Measurements from ENCODE around the gene NME9.

Gene NME9

DNA sequence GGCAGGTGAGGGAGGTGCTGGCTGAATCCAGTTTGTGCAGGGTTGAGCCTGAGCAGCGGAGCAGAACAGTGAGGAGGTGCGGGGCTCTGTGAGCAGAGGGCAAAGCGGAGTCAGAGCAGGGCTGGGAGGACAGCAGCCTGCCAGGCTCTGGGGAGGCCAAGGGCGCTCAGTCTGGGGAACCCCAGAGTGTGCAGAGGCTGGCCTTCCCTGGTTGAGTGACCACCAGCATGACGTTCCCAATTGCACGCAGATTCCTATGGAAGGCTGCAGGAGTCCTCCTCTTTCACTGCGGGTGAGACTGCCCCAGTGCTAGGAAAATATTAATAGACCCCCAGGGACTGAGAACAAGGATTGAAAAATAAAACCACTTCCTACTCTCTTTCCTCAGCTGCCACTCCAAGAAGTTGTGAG is 31.9 kb upstream of the NME9 start:
- no peak for DNase-seq

GRCh38 chr3:138360869-138361525 is 31.3 kb upstream of the NME9 start:
- no peak for DNase-seq

DNA sequence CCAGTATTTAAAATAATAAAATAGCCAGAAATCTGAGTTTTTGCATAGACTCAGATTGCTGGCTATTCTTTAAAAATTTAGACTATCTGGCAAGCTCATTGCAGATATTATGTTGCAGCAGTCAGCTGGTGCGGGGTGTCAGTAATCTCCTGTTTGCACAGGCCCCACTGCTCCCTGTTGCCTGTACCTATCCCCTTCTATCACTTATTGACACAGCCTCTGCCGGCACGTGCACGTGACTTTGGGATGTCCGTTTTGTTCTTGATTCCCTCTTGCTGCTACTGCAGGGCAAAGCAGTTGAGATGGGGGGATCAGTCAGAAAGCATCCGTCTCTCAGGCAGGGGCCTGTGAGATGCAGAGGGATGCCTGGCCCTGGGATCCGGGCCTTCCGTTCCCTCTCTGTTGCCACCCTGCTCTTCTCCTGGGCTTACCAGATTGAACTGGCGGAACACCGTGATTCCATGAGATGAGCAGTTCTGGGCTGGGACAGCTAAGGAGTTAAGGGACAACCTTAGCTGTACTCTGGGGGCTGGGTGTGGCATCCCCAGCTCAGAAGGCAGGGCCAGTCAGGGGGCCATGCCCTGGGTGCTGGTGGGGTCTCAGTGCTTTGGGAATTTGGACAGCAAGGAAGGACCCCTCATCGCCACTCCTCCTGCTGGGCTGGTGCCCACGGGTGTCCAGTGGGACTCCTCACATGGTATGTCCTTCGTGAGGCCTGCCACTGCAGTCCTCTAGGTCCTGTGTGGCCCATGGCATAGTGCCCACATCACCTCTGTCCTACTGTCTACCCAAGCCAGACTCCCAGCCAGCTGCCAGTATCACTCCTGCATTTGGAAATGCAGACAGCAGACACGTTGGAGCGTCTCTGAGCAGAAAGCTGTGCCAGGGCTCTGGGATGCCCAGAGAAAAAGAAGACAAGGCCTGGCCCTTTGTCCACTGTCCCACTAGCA is 30.5 kb upstream of the NME9 start:
- DNase-seq: no peak

DNA sequence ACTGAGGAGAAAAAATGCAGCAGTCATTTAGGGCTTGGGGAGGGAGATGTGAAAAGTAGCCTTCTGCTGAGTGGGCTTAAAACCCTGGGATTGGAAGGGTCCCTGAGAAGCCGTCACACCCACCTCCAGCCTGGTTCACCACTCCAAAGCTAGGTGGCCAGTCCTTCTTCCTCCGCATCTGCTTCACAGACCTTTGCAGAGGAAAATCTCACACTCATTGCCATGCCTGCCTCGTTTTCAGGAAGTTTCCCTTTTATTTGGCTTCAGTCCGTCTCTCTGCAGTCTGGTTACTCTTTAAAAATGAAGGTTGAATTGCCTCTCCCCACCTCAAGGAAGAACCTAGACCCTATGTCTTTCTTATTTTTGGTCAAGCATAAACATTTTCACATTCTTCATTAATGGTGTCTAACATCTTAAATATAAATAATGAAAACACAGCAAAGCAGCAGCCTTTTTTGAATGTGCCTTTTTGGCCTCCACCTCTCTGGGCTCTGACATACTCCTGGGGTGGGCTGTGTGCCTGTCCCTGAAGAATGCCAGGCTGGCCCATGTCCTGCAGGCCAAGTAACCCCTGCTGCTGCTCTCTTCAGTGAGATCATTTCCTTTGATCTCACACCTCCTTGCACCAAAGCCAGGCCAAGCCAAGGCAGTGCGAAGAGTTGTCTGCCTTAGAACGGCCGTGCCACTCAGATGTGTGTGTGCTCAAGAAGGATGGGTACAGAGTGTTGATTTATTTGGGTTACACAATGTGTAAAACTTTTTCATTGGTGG is 29.7 kb upstream of the NME9 start:
- no peak for DNase-seq

DNA sequence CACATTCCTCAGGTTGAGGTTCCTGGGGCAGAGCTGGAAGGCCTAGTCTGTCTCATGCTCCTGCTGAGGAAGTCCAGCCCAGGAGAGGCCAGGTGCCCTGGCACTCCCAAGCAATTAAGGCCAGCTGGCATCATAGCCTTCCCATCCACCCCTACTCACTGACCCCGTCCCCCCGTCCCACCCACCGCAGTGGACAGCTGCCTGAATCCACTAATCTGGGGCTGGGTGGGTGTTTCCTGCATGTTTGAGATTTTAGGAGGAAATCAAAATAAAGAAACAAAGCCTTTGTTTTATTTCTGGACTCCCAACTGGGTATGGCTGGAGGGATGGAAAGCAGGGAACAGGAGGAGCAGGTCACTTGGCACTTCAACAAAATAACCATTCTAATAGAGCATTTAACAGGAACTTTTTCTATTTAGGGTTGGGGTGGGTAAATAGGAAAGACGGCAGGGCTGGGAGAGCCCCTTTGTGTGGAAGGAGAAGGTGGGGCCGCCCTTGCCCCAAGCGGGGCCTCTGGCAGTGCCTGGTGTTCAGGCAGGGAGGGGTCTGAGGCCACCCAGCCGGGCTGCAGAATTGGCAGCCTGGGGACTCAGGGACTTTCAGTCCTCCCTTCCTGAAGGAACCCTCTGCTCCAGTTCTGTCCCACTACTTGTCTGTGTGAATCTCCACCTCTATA is 27.2 kb upstream of the NME9 start:
- DNase-seq: peak; percentile 66

DNA sequence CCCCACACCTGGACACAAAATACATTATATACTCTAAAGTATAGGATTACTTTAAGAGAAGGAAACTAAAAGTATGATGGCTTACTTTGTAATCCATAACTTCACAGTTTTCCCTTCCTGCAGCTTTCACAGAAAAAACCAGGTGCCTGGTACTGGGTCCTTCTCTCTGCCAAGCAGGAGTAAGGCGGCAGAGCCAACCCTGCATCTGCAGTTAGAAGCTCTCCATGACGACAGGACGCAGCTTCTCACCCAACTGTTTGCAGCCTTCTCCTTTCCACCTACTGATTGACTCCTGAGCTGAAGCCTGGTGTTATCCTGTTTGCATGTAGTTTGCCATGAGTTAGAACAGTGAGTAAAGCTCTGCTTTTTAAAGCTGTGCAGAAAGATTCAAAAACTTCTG is 25.4 kb upstream of the NME9 start:
- DNase-seq: no peak

DNA sequence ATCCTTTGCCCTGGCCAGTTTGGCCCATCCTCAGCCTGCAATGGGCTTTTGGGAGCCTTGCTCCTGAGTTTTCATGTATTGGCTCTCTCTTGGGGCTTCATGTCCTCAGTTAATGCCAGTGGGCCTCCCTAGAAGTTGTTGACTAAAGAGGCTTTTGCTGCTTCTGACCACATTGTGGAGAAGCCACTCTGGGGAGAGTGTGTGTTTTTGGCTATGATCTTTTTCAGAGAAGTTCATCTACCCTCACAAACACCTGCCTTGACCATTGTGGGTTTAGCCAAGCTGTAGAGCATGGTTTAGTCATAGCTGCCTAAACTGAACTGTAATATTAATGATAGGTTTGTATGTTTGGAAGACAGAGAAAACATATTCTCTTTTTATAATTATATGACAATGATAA is 24.7 kb upstream of the NME9 start:
- DNase-seq: no peak

DNA sequence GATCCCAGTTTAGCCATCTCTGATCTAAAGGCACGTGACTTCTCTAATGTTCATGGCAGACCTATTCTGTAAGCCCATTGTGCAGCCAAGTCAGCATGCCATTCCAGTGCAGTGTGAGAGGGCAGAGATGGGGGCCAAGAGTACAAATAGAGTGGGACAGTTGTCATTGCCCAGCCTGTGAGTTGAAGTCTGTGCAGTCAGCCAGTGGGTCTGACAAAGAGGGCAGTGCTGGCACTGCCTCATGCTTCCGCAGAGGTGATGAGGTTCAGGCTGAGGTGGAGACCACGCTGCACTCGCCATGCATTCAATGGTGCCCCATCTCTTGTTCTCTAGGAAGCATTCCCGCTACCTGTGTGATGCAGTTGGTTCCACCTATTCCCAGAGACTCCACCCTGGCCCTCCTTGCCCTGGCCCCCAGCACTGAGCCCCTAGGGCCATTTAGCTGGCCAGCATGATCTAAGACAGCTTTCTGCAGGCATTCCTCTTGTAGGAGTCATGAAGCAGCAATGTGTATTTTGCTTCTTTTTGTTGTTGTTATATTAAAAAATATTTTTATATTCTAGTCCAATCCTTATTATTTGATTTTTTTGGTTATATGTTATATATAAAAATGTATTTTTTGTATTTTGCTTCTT is 22.4 kb upstream of the NME9 start:
- DNase-seq: no peak

GRCh38 chr3:138351151-138351550 is 21.5 kb upstream of the NME9 start:
- DNase-seq: no peak

DNA sequence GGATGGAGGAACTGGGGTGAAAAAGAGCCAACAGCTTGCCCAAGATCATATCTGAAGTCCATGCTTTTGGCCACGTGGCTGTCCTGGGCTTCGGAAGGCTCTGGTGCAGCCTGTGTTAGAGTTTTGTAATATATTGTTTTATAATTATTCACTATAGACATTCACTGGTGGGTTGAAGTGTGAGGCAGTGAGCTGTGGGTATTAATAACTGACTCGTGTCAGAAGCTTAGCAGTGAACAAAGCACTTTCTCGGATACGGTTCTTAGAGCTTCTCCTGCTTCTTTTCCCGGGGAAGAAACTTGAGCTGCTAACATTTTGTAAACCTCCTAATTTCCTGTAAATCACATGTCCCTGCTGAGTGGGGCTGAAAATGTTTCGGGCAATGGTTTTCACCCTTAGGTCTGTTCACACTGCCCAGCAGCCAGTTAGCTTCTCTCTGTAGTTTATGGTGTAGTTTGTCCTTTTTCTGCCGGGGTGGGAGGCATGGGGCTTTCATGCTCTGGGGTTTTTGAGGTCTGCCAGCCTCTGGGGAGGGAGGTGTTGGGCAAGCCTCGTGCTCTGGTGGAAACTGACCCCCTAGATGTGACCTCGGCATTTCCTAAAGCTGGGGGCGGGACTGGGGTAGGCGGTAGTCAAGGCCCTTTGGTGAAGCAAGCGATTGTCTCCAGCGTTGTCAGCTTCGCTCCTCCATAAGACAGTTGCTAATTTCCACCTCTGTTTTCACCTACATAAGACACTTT is 20.4 kb upstream of the NME9 start:
- DNase-seq: no peak

DNA sequence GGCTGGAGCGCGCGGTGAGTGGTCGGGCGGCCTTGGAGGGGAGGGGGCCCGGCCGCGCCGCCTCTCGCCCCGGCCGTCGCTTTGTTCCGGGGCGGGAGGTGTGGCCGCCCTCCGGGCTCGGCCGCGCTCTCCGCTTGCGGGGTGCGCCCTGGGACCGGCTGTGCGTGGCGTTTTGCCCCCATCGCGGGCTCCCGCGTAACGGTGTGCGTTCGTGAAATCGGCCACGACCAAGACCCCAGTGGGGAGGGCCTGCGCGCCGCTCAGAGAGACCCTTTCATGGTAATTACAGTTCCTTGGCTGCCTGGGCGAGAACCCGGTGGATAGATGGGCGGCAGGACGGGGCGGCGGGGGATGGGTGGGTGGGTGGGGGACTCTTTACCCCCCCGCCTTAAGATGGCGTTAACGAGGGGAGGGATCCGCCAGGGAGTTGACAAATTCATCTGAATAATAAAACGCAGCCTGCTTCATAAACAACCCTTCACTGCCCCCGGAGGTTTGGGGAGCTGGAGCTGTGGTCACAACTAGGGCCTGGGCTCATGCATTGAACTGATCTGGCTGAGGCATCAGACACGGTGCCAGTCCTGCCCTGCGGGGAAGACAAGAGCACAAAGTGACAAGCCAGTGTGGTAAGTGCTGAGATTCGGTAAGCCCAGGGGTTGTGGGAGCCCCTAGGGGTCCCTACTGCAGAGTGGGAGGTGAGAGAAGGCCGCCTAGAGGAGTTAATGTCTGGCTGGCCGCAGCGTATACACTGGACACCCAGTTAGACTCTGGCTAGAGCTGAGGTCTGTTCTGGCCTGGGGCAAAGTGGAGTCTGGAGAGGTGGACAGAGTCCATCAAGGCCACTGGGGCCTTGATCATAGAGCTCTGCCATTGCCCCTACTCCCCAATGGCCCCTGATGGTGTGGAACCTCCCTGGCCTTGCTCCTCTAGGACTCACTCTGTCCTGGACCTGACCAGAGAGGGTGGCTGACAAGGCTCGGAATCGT is 19.4 kb upstream of the NME9 start:
- peak; percentile 20 for DNase-seq

- DNase-seq: peak; percentile 56
Measured at GRCh38 chr3:138347960-138348753, 18.5 kb upstream of the NME9 start, which contains the start of gene MRAS. Gene MRAS, plus strand, starts transcription at chr3:138348579. Its CDS starts 24,305 bp downstream, at chr3:138372884.

GRCh38 chr3:138344754-138345153 is 15.1 kb upstream of the NME9 start:
- no peak for DNase-seq

GRCh38 chr3:138340511-138340910 is 10.9 kb upstream of the NME9 start:
- no peak for DNase-seq

- DNase-seq: no peak
Measured at GRCh38 chr3:138338811-138339210, 9.2 kb upstream of the NME9 start.

GRCh38 chr3:138338244-138338643 is 8.6 kb upstream of the NME9 start:
- no peak for DNase-seq

DNA sequence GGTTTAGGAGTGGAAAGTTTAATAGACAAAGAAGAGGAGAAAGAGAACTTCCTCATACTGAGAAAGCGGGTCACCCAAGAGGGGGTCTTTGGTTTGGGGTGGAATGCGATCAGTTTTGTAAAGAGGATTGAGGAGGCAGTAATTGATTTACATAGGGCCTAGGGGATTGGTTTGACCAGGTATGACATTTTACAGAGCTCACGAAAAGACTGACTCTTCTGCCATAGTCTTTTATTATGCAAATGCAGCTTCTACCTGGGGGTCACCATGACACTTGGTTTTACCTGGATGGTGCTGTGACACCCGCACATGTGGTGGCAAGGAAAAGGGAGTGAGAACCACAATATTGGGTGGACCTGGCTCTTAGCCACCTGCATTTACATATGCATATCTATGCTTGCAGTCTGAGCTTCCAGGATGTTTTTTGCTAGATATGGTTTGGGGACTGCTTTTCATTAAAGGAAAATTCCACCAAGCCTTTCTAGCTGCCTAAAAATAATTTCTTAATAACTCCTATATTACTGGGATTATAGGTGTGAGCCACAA is 6.9 kb upstream of the NME9 start:
- no peak for DNase-seq

GRCh38 chr3:138334608-138335007 is 5.0 kb upstream of the NME9 start:
- DNase-seq: no peak

DNA sequence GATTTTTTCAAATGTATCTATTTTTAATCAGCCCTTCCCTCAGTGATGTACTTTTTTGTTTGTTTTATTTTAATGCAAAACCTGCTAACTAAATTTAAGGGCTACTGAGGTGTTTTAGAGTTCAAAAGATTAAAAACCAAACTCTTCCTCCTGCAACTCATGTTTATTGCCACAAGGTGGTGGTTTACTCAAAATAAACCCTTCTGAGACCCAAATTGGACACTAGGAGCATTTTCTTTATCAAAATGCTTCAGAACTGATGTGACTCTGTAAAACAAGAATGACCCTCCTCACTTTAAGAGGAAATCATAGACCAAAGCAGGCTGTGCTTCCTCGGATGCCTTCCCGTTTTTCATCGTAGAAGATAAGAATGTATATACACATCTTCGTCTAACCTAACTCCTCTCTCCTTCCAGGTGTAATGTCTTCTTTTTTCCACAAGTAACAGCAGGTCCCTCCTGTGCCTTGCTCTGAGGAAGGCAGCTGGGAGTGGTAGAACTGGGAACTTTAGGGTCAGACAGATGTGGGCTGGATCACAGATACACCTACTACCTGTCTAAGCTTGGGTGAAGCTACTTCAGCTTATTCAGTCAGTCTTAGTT is 2.9 kb upstream of the NME9 start:
- DNase-seq: peak; percentile 17
